Measurements from ENCODE around the gene MEGF8. TPM values are rescaled to one million over a fixed set of nuclear protein-coding genes. Genes with fewer than 3 reads are reported as not detected.

Gene MEGF8
- total RNA-seq, 3 donors from 2014 or later = 9.7 to 15.5 (median 10.8) TPM

GRCh38 chr19:42403586-42403985 lies 78.2 kb downstream of the MEGF8 start:
- no peak overlapping the region for H3K4me3 ChIP-seq
- TF ChIP-seq POLR2A (IDR thresholded peaks at IDR 0.05) (no peak), POLR2AphosphoS5 (IDR thresholded peaks at IDR 0.05) (no peak), CTCF (IDR thresholded peaks at IDR 0.05) (no peak)
- intact Hi-C loops (cut with DNase I; ENCODE audit: low total_unique reads) = no loop called here
- DNase-seq (ENCODE audit: low spot score in 2 of 2) = no peak
- H3K9me3 ChIP-seq = no peaks in the 10 kb centered on the region
- no peaks in the 10 kb centered on the region for H3K27me3 ChIP-seq
- no peaks in the 10 kb centered on the region for H3K4me1 ChIP-seq
- H3K27ac ChIP-seq = no peak overlapping the region
- no peaks in the 10 kb centered on the region for H3K36me3 ChIP-seq

DNA sequence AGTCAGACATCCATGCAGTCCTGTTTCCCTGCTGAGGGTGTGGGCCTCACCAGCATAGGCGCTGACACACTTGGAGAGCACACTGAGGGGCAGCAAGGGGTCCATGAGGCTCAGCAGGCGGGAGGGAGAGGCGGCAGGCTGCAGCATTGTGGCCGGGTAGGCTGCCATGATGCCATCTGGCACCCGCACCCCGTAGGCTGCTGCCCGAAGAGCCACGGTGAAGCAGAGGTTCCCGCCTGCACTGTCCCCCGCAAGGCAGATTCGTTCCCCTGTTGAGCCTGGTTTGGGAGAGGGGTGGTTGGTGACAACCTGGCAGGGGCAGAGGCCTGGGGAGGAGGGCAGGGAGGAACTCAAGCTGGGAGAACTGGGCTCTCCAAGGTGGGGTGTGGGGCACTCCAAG lies 80.7 kb downstream of the MEGF8 start:
- Histone ChIP-seq H3K9me3 (no peaks in the 10 kb centered on the region), H3K4me1 (peaks cover 0 to 3% of the 10 kb centered on the region in 2 donors), H3K27me3 (no peaks in the 10 kb centered on the region), H3K27ac (no peak overlapping the region), H3K4me3 (no peak overlapping the region), H3K36me3 (no peaks in the 10 kb centered on the region)
- intact Hi-C loops (cut with DNase I; ENCODE audit: low total_unique reads) = no loop called here
- TF ChIP-seq CTCF (IDR thresholded peaks at IDR 0.05) (no peak), POLR2AphosphoS5 (IDR thresholded peaks at IDR 0.05) (no peak), POLR2A (IDR thresholded peaks at IDR 0.05) (no peak)
- no peak for DNase-seq (ENCODE audit: low spot score in 2 of 2)

DNA sequence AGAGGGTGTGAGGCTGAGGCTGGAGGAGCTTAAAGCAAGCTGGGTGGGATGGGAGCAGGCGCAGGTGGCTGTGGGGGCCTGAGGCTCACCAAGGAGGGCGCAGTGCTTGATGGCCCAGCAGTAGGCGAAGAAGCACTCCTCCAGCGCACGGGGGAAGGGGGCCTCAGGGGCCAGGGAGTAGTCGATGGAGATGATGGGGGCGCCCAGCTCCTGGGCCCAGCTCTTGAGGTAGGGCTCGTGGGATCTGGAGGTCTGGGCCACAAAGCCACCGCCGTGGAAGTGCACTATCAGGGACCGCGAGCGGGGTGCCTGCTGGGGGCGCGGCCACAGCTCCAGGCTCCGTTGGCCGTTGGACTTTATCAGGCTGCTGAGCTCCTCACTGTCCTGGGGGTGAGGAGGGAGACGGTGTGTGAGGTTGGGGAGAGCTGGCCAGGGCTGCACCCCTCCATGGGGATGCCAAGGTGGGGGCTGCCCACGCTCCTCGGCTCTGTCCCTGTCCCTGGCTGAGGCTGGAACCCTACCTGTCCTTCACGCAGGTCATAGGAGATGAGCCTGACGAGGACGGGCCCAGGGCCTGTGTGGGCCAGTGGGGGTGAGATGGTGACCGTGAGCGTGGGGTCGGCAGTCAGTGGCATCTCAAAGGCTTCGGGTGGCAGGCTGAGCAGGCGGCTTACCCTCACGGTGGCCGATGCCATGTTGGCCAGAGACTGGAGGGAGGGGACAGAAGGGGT lies 81.8 kb downstream of the MEGF8 start:
- H3K9me3 ChIP-seq = no peaks in the 10 kb centered on the region
- H3K36me3 ChIP-seq = no peaks in the 10 kb centered on the region
- H3K27ac ChIP-seq = no peak overlapping the region
- no peaks in the 10 kb centered on the region for H3K27me3 ChIP-seq
- peaks cover 0 to 3% of the 10 kb centered on the region in 2 donors for H3K4me1 ChIP-seq
- H3K4me3 ChIP-seq = no peak overlapping the region
- DNase-seq (ENCODE audit: low spot score in 2 of 2) = no peak
- TF ChIP-seq POLR2AphosphoS5 (IDR thresholded peaks at IDR 0.05) (no peak), POLR2A (IDR thresholded peaks at IDR 0.05) (no peak), CTCF (IDR thresholded peaks at IDR 0.05) (no peak)
- intact Hi-C loops (cut with DNase I; ENCODE audit: low total_unique reads) = no loop called here

- TF ChIP-seq CTCF (IDR thresholded peaks at IDR 0.05) (no peak), POLR2A (IDR thresholded peaks at IDR 0.05) (no peak), POLR2AphosphoS5 (IDR thresholded peaks at IDR 0.05) (no peak)
- no peak for DNase-seq (ENCODE audit: low spot score in 2 of 2)
- no peak overlapping the region for H3K27ac ChIP-seq
- peaks cover 0 to 3% of the 10 kb centered on the region in 2 donors for H3K4me1 ChIP-seq
- H3K27me3 ChIP-seq = no peaks in the 10 kb centered on the region
- H3K36me3 ChIP-seq = no peaks in the 10 kb centered on the region
- intact Hi-C loops (cut with DNase I; ENCODE audit: low total_unique reads) = no loop called here
- H3K9me3 ChIP-seq = no peaks in the 10 kb centered on the region
- no peak overlapping the region for H3K4me3 ChIP-seq
These were observed 82.4 kb downstream of the MEGF8 start for GRCh38 chr19:42407816-42408175.

DNA sequence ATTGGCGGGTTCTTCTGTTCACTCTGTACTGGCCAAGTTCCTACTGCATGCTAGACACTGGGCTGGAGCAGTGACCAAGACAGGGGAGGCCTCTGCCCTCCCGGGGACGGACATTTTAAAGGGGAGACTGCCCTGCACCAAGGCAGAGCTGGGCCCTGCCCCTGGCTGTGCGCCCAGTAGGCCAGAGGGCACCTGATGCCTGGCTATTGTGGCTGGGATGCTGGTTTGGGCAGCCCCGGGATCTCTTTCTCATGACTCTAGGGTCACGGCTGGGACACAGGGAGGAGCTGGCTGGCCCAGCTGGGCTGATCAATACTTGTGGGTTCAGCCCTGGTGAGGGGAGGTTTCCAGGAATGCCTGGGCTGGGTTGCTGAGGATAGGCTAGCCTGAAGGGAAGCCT lies 84.0 kb downstream of the MEGF8 start:
- Histone ChIP-seq H3K4me3 (peak overlapping the region in 2 of 3 donors; percentile 7 to 26), H3K9me3 (no peaks in the 10 kb centered on the region), H3K27ac (peak overlapping the region in 1 of 2 donors; percentile 38), H3K27me3 (no peaks in the 10 kb centered on the region), H3K4me1 (peaks cover 0 to 3% of the 10 kb centered on the region in 2 donors), H3K36me3 (no peaks in the 10 kb centered on the region)
- TF ChIP-seq POLR2AphosphoS5 (IDR thresholded peaks at IDR 0.05) = no peak
- no peak for TF ChIP-seq CTCF (IDR thresholded peaks at IDR 0.05)
- no peak for TF ChIP-seq POLR2A (IDR thresholded peaks at IDR 0.05)
- no peak for DNase-seq (ENCODE audit: low spot score in 2 of 2)
- intact Hi-C loops (cut with DNase I; ENCODE audit: low total_unique reads) = no loop called here

All from breast epithelium (tissue), 4 donors.